H1 (cell line): ENCODE results near the gene CLRN2. TPM values are rescaled to one million over a fixed set of nuclear protein-coding genes. Genes with fewer than 3 reads are reported as not detected.

ENCODE experiments used
- CTCF ChIA-PET: fragments of 300-600 bp; sonication (Branson Sonifier 250); formaldehyde crosslinking; loops from one replicate; lab custom pipeline; 2021; ENCODE audit not compliant: partially characterized antibody; lab: Charles Lee
- POLR2A ChIA-PET: fragments of 300-600 bp; sonication (Branson Sonifier 250); formaldehyde crosslinking; loops from one replicate; lab custom pipeline; 2021; ENCODE audit warnings: inconsistent platforms; ENCODE audit not compliant: partially characterized antibody; lab: Charles Lee
- DNase-seq, 2 experiments: peaks; one replicate each; pipeline versions ENCODE4 v3.0.0 to v3.0.0-alpha.2; 2010 to 2022; ENCODE audit warnings: low spot score in 2 of 2, low read depth in 1 of 2, mixed read lengths in 1 of 2
- FAIRE-seq: peaks from 2 replicates; lab custom pipeline; 2011; peaks lifted over from hg19 to GRCh38; lab: Jason Lieb, UNC
- H2AFZ ChIP-seq: 2 replicates; pipeline ENCODE4 v1.8.1; 2012; ENCODE audit warnings: low read length, inconsistent platforms
- H2AK5ac ChIP-seq: 2 replicates; pipeline ENCODE4 v1.6.1; 2013; ENCODE audit warnings: low read depth, low read length
- H2BK120ac ChIP-seq: replicated peaks from 2 replicates; pipeline ENCODE3; 2013; ENCODE audit warnings: low read depth, low read length, inconsistent platforms
- H2BK12ac ChIP-seq: 2 replicates; pipeline ENCODE4 v1.6.1; 2013; ENCODE audit warnings: low read depth, low read length
- H2BK15ac ChIP-seq: 2 replicates; pipeline ENCODE4 v1.6.1; 2013; ENCODE audit warnings: low read length
- H2BK20ac ChIP-seq: 2 replicates; pipeline ENCODE4 v1.6.1; 2013; ENCODE audit warnings: low read length
- H2BK5ac ChIP-seq: 2 replicates; pipeline ENCODE4 v1.6.1; 2013; ENCODE audit warnings: low read depth, low read length
- H3K14ac ChIP-seq: 2 replicates; pipeline ENCODE4 v1.6.1; 2013; ENCODE audit warnings: inconsistent platforms; ENCODE audit not compliant: insufficient read length
- H3K18ac ChIP-seq: 2 replicates; pipeline ENCODE4 v1.6.1; 2013; ENCODE audit warnings: low read length; ENCODE audit errors: extremely low read depth
- H3K23ac ChIP-seq: 2 replicates; pipeline ENCODE4 v1.6.1; 2013; ENCODE audit warnings: inconsistent platforms; ENCODE audit not compliant: insufficient read length
- H3K23me2 ChIP-seq: 2 replicates; pipeline ENCODE4 v1.6.1; 2013; ENCODE audit warnings: low read depth, low read length
- H3K27ac ChIP-seq: 2 replicates; pipeline ENCODE4 v1.6.1; 2011; ENCODE audit warnings: low read depth, low read length, inconsistent platforms
- H3K27me3 ChIP-seq, 4 experiments: replicated peaks in 1 of 4; 1 replicate in 1 of 4; 2 replicates in 3 of 4; pipeline versions ENCODE4 v1.6.1 to v1.8.1; 2011 to 2013; ENCODE audit warnings: low read length in 3 of 4, mild to moderate bottlenecking in 3 of 4, inconsistent platforms in 2 of 4, mixed read lengths in 2 of 4, moderate library complexity in 1 of 4; ENCODE audit not compliant: control insufficient read depth in 3 of 4, insufficient read depth in 3 of 4; ENCODE audit errors: extremely low read depth in 1 of 4
- H3K36me3 ChIP-seq, 4 experiments: 2 replicates each; pipeline versions ENCODE4 v1.6.1 to v1.8.1; 2011 to 2013; ENCODE audit warnings: mild to moderate bottlenecking in 4 of 4, low read length in 3 of 4, moderate library complexity in 2 of 4, control low read depth in 1 of 4, inconsistent platforms in 1 of 4; ENCODE audit not compliant: insufficient read depth in 4 of 4, control insufficient read depth in 2 of 4
- H3K4ac ChIP-seq: replicated peaks from 2 replicates; pipeline ENCODE3; 2013; ENCODE audit warnings: low read length, low read depth, mixed read lengths, inconsistent platforms; ENCODE audit not compliant: insufficient read length
- H3K4me1 ChIP-seq, 4 experiments: replicated peaks in 1 of 4; 1 replicate in 1 of 4; 2 replicates in 3 of 4; pipeline versions ENCODE4 v1.6.1 to v1.8.1; 2011 to 2013; ENCODE audit warnings: low read length in 3 of 4, inconsistent platforms in 2 of 4, mixed read lengths in 1 of 4; ENCODE audit not compliant: insufficient read depth in 4 of 4, control insufficient read depth in 3 of 4
- H3K4me2 ChIP-seq, 2 experiments: 2 replicates each; pipeline versions ENCODE4 v1.6.1 to v1.8.1; 2011 to 2013; ENCODE audit warnings: low read depth in 2 of 2, low read length in 2 of 2, control low read depth in 1 of 2, inconsistent platforms in 1 of 2, mild to moderate bottlenecking in 1 of 2; ENCODE audit not compliant: insufficient read depth in 1 of 2
- H3K4me3 ChIP-seq, 4 experiments: fragments of 200-600, 300-600 bp in 1 of 4; sonication (generic), shearing (Covaris generic), sonication (Bioruptor Twin) in 1 of 4; 2 replicates each; pipeline versions ENCODE4 v1.5.1 to v1.8.1; 2011 to 2016; ENCODE audit warnings: low read length in 4 of 4, low read depth in 3 of 4, control low read depth in 2 of 4, inconsistent platforms in 2 of 4, mild to moderate bottlenecking in 2 of 4, mixed read lengths in 1 of 4, moderate library complexity in 1 of 4; ENCODE audit not compliant: insufficient read depth in 2 of 4; ENCODE audit errors: extremely low read depth in 1 of 4
- H3K56ac ChIP-seq: replicated peaks from 2 replicates; pipeline ENCODE3; 2013; ENCODE audit warnings: low read depth, mild to moderate bottlenecking, mixed read lengths, low read length, inconsistent platforms; ENCODE audit not compliant: insufficient read length
- H3K79me1 ChIP-seq: 2 replicates; pipeline ENCODE4 v1.6.1; 2013; ENCODE audit warnings: low read depth, low read length, control low read depth
- H3K79me2 ChIP-seq, 2 experiments: 2 replicates each; pipeline versions ENCODE4 v1.6.1 to v1.8.1; 2012 to 2013; ENCODE audit warnings: low read length in 2 of 2, mild to moderate bottlenecking in 2 of 2, inconsistent platforms in 1 of 2; ENCODE audit not compliant: insufficient read depth in 2 of 2, control insufficient read depth in 1 of 2
- H3K9ac ChIP-seq, 4 experiments: replicated peaks in 1 of 4; 1 replicate in 1 of 4; 2 replicates in 3 of 4; pipeline versions ENCODE4 v1.6.1 to v1.8.1; 2011 to 2013; ENCODE audit warnings: low read depth in 3 of 4, low read length in 3 of 4, control low read depth in 2 of 4, mild to moderate bottlenecking in 2 of 4, moderate library complexity in 2 of 4, inconsistent platforms in 1 of 4; ENCODE audit errors: extremely low read depth in 1 of 4
- H3K9me3 ChIP-seq, 2 experiments: 2 replicates each; pipeline versions ENCODE4 v1.6.1 to v1.8.1; 2012 to 2013; ENCODE audit warnings: mild to moderate bottlenecking in 2 of 2, moderate library complexity in 2 of 2, control low read depth in 1 of 2, inconsistent platforms in 1 of 2, low read depth in 1 of 2, low read length in 1 of 2, mixed read lengths in 1 of 2; ENCODE audit not compliant: insufficient read depth in 2 of 2
- H4K20me1 ChIP-seq, 2 experiments: replicated peaks in 1 of 2; 2 replicates each; pipeline versions ENCODE3 to v1.8.1; 2011 to 2013; ENCODE audit warnings: inconsistent platforms in 2 of 2, low read length in 2 of 2, mild to moderate bottlenecking in 1 of 2; ENCODE audit not compliant: insufficient read depth in 2 of 2, control insufficient read depth in 1 of 2
- H4K5ac ChIP-seq: 2 replicates; pipeline ENCODE4 v1.6.1; 2013; ENCODE audit warnings: low read length, low read depth, mixed read lengths, inconsistent platforms; ENCODE audit not compliant: insufficient read length
- H4K8ac ChIP-seq: 2 replicates; pipeline ENCODE4 v1.8.0; 2013; ENCODE audit warnings: mild to moderate bottlenecking, moderate library complexity, low read length, inconsistent platforms; ENCODE audit not compliant: insufficient read depth; ENCODE audit errors: extremely low read depth
- H4K91ac ChIP-seq: replicated peaks from 2 replicates; pipeline ENCODE3; 2013; ENCODE audit warnings: low read length, mixed read lengths, inconsistent platforms; ENCODE audit not compliant: insufficient read length
- ATF3 ChIP-seq: IDR thresholded peaks from 2 replicates; pipeline ENCODE4 v1.6.1; 2011; ENCODE audit warnings: low read depth, mild to moderate bottlenecking, low read length; ENCODE audit not compliant: insufficient read depth
- GTF2F1 ChIP-seq: IDR thresholded peaks from 2 replicates; pipeline ENCODE4 v1.6.1; 2012; ENCODE audit warnings: low read depth, low read length, improper control_type of control experiment, borderline replicate concordance
- JUND ChIP-seq: IDR thresholded peaks from 2 replicates; pipeline ENCODE4 v1.6.1; 2011; ENCODE audit warnings: mild to moderate bottlenecking, improper control_type of control experiment, low read length
- KDM1A ChIP-seq: fragments of 200-600, 300-600 bp; sonication (generic); IDR thresholded peaks from 2 replicates; pipeline ENCODE4 v1.7.1; 2016; ENCODE audit warnings: mild to moderate bottlenecking, low read length, borderline replicate concordance
- POLR2AphosphoS5 ChIP-seq: IDR thresholded peaks from 2 replicates; pipeline ENCODE4 v1.6.1; 2011; ENCODE audit warnings: low read depth, low read length
- SRF ChIP-seq: IDR thresholded peaks from 2 replicates; pipeline ENCODE4 v1.6.1; 2011; ENCODE audit warnings: mild to moderate bottlenecking, low read depth, low read length, moderate library complexity
- WGBS, 2 experiments: shearing (Covaris generic) in 1 of 2; methylation state at CpG; one replicate each; pipeline versions ENCODE4 v1.1.6 to v1.1.7; 2013 to 2015; ENCODE audit warnings: low lambda C conversion rate in 2 of 2, mixed read lengths in 2 of 2, inconsistent platforms in 1 of 2, low coverage in 1 of 2, missing lambda C conversion rate in 1 of 2; ENCODE audit not compliant: insufficient replicate concordance in 2 of 2, insufficient coverage in 1 of 2, insufficient read length in 1 of 2; ENCODE audit errors: extremely low coverage in 1 of 2, missing lambda C conversion rate in 1 of 2; 5-methylcytosine and 5-hydroxymethylcytosine counted together
- polyA plus RNA-seq, 7 experiments: library from polyadenylated mRNA; depleted of rRNA in 3 of 7; stranded (reverse) in 5 of 7; unstranded in 2 of 7; fragments of >200 nt in 5 of 7; fragments of 200-250 nt in 2 of 7; gene quantifications; 1 replicate in 5 of 7; 2 replicates in 1 of 7; 4 replicates in 1 of 7; pipeline versions ENCODE4 v1.2.1 to v1.2.3, GENCODE V29; 2011 to 2013; ENCODE audit warnings: missing spikeins in 2 of 7, mixed read lengths in 2 of 7
- total RNA-seq: library from RNA; stranded (reverse); fragmentation: NEBNext Ultra II Directional; extraction: Animal tissue kit (Norgen Biotek cat#: 25700); gene quantifications from 2 replicates; pipeline ENCODE4 v1.2.1, GENCODE V29; 2021

Gene CLRN2
- total and polyA plus RNA-seq, 2 of the 8 experiments (the other 6 are each of a cell fraction or from before 2014, with no cell fraction given) = not detected

- Histone ChIP-seq H2BK120ac (no peak overlapping the region), H3K27me3 (no peaks in the 10 kb centered on the region), H4K91ac (no peak overlapping the region), H4K20me1 (no peaks in the 10 kb centered on the region), H3K56ac (no peak overlapping the region), H3K4me2 (no peak overlapping the region), H4K5ac (no peak overlapping the region), H3K9ac (no peak overlapping the region), H3K4me1 (no peaks in the 10 kb centered on the region), H3K23ac (no peak overlapping the region), H2BK15ac (no peak overlapping the region), H4K8ac (no peak overlapping the region), H3K36me3 (no peaks in the 10 kb centered on the region), H3K79me2 (no peaks in the 10 kb centered on the region), H2BK20ac (no peak overlapping the region), H2AFZ (no peak overlapping the region), H2BK5ac (no peak overlapping the region), H2AK5ac (no peak overlapping the region), H3K27ac (no peak overlapping the region), H3K4me3 (no peak overlapping the region), H3K23me2 (no peaks in the 10 kb centered on the region), H3K14ac (no peak overlapping the region), H2BK12ac (no peak overlapping the region), H3K4ac (no peak overlapping the region), H3K18ac (no peak overlapping the region), H3K79me1 (no peaks in the 10 kb centered on the region), H3K9me3 (no peaks in the 10 kb centered on the region)
- CTCF ChIA-PET = interaction anchor here (2.4 kb wide), 1 partner anchor 10 kb away, joined by 9 read pairs; no protein-coding TSS in a partner anchor
- POLR2A ChIA-PET = no interaction called here
- 88% methylated on average over 4 of the region's 4 CpGs; no CpG with 5 or more reads in 1 of the 2 experiments for WGBS, 2 experiments
- FAIRE-seq (no peak), DNase-seq (no peak)
- TF ChIP-seq SRF = no peak
- no peak for TF ChIP-seq POLR2AphosphoS5
- TF ChIP-seq GTF2F1 = no peak
- TF ChIP-seq JUND = no peak
- TF ChIP-seq KDM1A = no peak
- no peak for TF ChIP-seq ATF3
Observed at GRCh38 chr4:17558941-17559708, 44.2 kb downstream of the CLRN2 start.
